Activated CD4-positive, alpha-beta T cell treated with anti-CD3 and anti-CD28 coated beads, Interleukin-2, amount 50 U/mL, for 1 hour (primary cell): ENCODE measurements around the gene TPST2.

ENCODE experiments used
- DNase-seq: peaks from one replicate; pipeline ENCODE4 v3.0.0-alpha.2; 2020

The TPST2 gene

GRCh38 chr22:26527574-26528465 lies 62.1 kb downstream of the TPST2 start:
- DNase-seq: no peak

GRCh38 chr22:26527167-26527566 lies 62.8 kb downstream of the TPST2 start:
- no peak for DNase-seq

DNA sequence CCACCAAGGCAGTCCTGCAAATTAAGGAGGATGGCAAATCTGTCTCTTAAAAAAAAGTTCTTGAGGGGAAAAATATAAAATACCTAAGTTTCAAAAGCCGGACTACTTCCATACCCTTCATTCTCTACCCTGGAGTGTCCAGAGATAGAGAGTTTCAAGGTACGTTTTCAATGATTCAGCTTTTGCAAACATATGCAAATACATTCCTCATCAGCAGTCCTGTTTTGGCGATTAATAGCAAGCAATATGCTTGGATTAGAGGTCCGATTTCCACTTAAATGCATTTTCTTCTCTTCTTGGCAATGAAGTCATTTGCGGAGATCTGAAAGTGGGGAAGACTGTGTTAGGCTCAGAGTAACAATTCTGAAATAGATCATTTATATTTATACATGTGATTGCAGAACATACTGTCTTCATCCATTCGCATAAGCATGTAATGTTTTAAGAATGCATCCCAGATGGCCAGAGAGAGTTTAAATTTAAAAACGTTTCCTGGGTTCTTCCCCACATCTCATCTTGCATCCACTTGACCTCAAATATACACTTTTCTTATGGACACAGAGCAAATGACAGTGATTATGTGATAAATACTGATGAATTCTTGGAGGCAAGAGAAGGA lies 63.9 kb downstream of the TPST2 start:
- DNase-seq: no peak

DNA sequence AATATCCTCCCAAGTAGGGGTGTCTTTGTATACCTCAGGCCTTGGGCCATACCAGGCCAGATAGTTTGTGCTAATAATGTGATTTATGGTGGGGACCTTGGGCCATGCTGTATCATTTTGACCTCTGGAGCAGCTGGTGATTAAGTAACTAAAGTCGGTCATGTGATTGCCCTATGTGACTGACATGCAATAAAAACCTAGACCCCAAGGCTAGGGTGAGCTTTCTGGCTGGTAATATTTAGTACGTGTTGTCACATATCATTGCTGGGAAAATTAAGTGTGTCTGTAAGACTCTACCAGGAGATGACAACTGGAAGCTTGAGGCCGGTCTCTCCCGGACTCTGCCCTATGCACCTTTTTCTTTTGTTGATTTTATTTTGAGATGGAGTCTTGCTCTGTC lies 65.1 kb downstream of the TPST2 start:
- DNase-seq: no peak

- DNase-seq: no peak
Measured at GRCh38 chr22:26522592-26522991, 67.3 kb downstream of the TPST2 start.

GRCh38 chr22:26522012-26522411 lies 67.9 kb downstream of the TPST2 start:
- DNase-seq: no peak

DNA sequence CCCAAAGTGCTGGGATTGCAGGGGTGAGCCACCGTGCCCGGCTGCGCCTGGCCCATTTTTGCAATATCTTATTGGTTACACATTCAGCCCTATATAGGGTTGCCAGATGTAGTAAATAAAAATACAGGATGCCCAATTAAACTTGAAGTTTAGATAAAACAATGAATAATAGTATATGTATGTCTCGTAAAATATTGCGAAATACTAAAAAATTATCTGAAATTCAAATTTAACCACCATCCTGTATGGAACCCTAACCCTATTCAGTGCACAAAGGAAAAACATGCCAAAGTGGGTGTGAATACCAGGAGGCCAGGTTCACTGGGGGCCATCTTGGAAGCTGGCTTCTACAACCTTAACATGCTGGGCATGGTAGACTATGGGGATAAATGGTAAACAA lies 72.5 kb downstream of the TPST2 start:
- no peak for DNase-seq

- DNase-seq: no peak
Measured at GRCh38 chr22:26516503-26516902, 73.4 kb downstream of the TPST2 start.

DNA sequence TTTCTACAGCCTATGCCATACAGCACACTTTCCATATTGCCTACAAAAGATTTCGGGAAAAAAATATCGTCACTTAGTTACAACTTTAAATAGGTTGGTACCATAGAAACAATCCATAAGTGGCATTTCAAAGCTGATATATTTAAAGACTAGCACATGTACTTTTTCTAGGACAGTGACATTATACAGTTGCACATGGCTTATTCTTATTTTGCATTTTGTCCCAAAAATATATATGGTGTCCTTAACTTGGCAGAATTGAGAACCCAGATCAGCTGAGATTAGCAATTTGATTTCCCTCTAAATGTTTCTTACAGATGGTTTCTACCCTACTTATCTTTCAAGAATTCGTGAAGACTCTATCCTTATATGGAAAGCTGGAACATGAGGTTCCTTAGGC lies 74.0 kb downstream of the TPST2 start:
- no peak for DNase-seq

GRCh38 chr22:26514419-26515161 lies 75.3 kb downstream of the TPST2 start:
- no peak for DNase-seq

DNA sequence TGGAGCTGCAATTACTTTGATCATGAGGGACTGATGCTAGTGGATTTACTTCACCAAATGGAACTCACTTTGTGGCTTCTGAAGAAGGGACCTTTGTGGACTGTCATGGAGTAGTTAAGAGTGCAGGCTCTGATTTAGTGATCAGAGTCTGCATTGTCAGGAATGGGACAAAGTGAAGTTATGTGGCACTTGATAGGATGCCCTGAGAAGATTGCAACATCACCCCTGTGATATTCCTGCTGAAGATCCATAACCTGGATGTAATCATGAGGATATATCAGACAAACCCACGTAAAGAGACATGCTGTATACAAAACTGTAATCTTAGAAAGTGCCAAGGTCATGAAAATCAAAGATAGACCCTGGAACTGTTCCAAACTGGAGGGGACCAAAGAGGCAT lies 76.1 kb downstream of the TPST2 start:
- no peak for DNase-seq

DNA sequence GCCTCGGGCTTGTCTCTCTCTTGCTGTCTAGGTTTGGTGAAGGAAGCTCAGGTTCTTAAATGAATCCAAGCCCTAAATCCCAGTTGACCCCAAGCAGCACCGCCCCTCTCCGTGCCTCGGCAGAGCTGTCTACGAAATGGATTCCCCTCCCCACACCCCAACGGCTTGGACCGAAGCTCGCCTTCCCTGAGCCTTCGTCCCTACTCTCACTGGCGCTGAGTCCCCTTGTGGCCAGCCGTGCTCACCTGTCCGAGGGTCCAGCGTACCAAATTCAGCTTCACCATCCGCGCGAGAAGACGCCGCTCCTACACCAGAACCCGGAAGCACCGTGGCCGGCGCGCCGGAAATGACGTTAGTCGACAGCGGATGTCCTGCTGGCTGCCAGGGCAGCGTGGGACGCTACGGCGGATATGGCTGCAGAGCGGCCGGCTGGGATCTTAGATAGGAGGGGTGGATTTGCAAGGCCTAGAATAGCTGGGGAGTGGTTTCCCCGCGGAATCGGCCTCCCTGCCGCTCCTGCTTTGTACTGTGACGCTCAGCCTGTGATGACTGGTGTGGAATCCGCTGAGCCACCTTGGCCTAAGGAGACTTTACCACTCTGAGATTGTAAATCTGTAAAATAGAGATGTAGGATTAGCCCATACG lies 77.7 kb downstream of the TPST2 start, which contains the start of gene TFIP11:
TSS of gene TFIP11 (minus strand) at position 325 of the 645 bp plus-strand sequence. CDS start 2,201 bp downstream, outside the sequence.
- peak; percentile 89 for DNase-seq

- no peak for DNase-seq
Measured at GRCh38 chr22:26508148-26508547, 81.8 kb downstream of the TPST2 start.

DNA sequence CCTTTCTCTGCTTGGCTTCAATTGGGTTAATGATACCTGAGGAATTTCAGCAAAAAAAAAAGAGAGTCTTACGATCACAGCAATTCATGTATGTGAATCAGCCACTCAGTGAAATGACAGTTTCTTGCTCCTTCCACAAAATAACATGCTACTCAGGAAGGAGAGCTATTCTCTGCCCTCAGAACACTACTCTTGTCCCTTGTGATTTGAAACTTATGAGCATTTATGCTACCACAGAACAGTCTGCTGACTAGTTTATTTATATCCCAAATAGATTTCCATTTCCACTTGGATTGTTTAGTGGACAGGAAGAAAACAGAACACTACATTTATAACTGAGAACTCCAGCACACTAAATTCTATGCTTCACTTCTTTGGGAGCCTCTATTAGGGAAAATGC lies 86.2 kb downstream of the TPST2 start:
- DNase-seq: no peak

- peak; percentile 41 for DNase-seq
Measured at GRCh38 chr22:26502688-26503561, 87.0 kb downstream of the TPST2 start.

GRCh38 chr22:26501996-26502395 lies 87.9 kb downstream of the TPST2 start:
- no peak for DNase-seq

DNA sequence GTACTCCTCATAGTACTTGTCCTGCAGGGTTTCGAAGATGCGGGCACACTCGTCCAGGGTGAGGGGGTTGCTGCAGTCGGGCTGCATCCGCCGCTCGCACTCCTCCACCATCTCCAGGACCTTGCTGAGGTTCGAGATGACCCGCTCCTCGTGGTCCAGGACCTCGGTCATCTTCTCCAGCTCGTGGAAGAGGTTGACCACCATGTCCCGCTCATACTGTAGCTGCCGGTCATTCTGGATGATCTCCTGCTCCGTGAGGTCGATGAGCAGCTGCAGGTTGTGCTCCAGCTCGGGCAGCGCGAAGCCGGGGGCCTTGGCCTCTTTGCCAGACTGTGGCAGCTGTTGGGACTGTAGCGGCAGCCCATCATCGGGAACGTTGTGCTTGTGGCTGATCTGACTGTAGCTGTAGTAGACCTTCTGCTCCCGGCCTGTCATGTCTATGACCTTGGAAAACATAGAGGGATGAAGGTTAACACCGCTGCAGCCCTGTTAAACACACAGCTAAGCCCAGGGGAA lies 90.7 kb downstream of the TPST2 start:
- DNase-seq: no peak

GRCh38 chr22:26496456-26496855 lies 93.5 kb downstream of the TPST2 start:
- no peak for DNase-seq

DNA sequence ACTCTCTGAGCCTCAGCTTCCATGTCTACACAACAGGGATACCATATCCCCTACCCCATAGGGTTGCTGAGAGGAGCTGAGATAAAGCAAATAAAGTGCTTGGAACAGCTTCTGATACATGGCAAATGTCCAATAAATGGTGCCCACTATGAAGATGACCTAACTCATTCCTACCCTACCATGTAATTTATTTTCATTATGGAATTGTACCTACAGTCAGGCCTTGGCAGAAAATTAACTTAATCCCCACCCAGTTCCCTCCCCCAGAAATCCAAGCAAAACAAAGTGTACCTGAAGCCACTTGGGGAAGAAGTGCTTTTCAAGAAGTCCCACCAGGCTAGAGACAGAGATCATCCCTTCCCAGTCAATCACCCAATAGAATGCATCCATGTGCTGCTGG lies 95.4 kb downstream of the TPST2 start:
- DNase-seq: no peak

DNA sequence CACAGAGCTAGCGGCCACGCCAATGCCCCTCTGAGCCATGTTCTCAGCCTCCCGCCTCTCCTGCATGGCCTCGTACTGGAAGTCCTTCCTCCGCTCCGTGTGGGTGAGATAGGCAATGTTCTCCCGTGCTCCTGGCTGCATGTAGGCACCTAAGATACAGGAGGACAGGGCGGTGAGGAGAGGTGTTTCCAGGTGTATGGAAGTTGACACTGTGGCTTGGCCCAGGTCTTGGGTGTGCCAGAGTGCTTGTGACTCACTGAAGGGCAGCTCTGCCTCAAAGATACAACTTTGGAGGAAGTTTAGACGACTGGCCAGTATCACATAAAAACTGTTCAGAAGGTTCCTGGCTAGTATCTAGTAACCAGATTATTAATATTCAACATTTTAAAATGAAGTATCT lies 97.7 kb downstream of the TPST2 start:
- DNase-seq: no peak

DNA sequence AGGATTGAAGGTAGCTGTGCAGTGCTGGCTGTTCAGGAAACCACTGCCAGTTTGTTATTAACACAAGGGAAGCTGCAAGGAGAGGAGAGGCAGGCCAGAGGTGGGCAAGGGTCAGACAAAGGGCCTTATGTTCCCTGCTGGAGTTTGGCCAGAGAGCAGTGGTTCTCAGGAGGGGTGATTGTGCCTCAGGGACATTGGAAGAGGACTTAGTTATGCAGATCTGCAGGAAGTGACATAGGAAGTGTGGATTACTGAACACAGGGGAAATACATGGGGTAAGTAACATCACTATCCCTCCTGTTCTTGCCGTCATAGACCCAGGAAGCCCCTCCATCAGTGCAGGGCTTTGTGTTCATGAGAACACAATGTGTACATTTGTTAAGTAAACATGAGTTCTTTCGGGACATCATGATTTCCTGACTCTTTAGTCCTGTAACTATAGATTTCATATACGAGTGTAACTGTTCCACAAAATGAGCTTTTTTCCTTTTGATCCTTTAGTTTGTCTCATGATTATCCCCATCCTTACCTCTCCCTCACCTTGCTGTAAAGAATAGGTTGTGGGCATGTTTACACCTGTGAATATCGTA lies 100.4 kb downstream of the TPST2 start:
- no peak for DNase-seq
